CD4-positive, alpha-beta T cell (primary cell): ENCODE data around the gene EYA2. TPM values are rescaled to one million over a fixed set of nuclear protein-coding genes. Genes with fewer than 3 reads are reported as not detected.

Source experiments
- ATAC-seq: fragments of 200-7000 bp; cut with Tn5 transposase; one replicate; pipeline ENCODE4 v1.10.0; 2022; ENCODE audit warnings: mild to moderate bottlenecking; ENCODE audit not compliant: poor library complexity
- CTCF ChIA-PET: fragments of 350-600 bp; sonication (Branson Sonifier 250); formaldehyde crosslinking; loops from one replicate; lab custom pipeline; 2021; ENCODE audit warnings: antibody characterized with exemption, inconsistent platforms; lab: Charles Lee
- POLR2A ChIA-PET: fragments of 350-600 bp; sonication (Branson Sonifier 250); formaldehyde crosslinking; loops from one replicate; lab custom pipeline; 2021; ENCODE audit warnings: antibody characterized with exemption, inconsistent platforms; lab: Charles Lee
- DNase-seq, 14 experiments: peaks; one replicate each; pipeline ENCODE4 v3.0.0-alpha.2; 2013 to 2020; ENCODE audit warnings: mixed read lengths in 2 of 14
- H3K27ac ChIP-seq, 2 donors: one replicate each; pipeline versions ENCODE4 v1.5.1 to v1.7.0; 2013; ENCODE audit warnings: low read length in 2 of 2, low read depth in 1 of 2, mild to moderate bottlenecking in 1 of 2
- H3K27me3 ChIP-seq, 2 experiments: 1 replicate in 1 of 2; 2 replicates in 1 of 2; pipeline versions ENCODE4 v1.6.1 to v1.7.0; 2013; ENCODE audit warnings: low read length in 2 of 2, control low read depth in 1 of 2, mild to moderate bottlenecking in 1 of 2, moderate library complexity in 1 of 2; ENCODE audit not compliant: insufficient read depth in 2 of 2, control insufficient read depth in 1 of 2
- H3K36me3 ChIP-seq: one replicate; pipeline ENCODE4 v1.6.1; 2013; ENCODE audit warnings: low read length, control low read depth; ENCODE audit not compliant: insufficient read depth
- H3K4me1 ChIP-seq: one replicate; pipeline ENCODE4 v1.6.1; 2013; ENCODE audit warnings: low read length, control low read depth; ENCODE audit not compliant: insufficient read depth
- H3K4me3 ChIP-seq: one replicate; pipeline ENCODE4 v1.5.1; 2013; ENCODE audit warnings: mild to moderate bottlenecking, low read length, moderate library complexity
- H3K9me3 ChIP-seq, 2 experiments: 1 replicate in 1 of 2; 2 replicates in 1 of 2; pipeline versions ENCODE4 v1.6.1 to v1.7.0; 2013; ENCODE audit warnings: low read length in 2 of 2, mild to moderate bottlenecking in 2 of 2, control low read depth in 1 of 2, moderate library complexity in 1 of 2; ENCODE audit not compliant: control insufficient read depth in 1 of 2, insufficient read depth in 1 of 2
- H3K27ac Mint-ChIP-seq: one replicate; pipeline ENCODE4 v1.8.0; 2020; ENCODE audit warnings: mixed read lengths
- H3K27me3 Mint-ChIP-seq: one replicate; pipeline ENCODE4 v1.8.0; 2021; ENCODE audit warnings: mixed read lengths
- H3K36me3 Mint-ChIP-seq: one replicate; pipeline ENCODE4 v1.8.0; 2021; ENCODE audit warnings: low read depth, mixed read lengths
- H3K4me1 Mint-ChIP-seq: one replicate; pipeline ENCODE4 v1.8.0; 2021; ENCODE audit warnings: low read depth, mixed read lengths
- H3K4me3 Mint-ChIP-seq: one replicate; pipeline ENCODE4 v1.8.0; 2020; ENCODE audit warnings: mild to moderate bottlenecking, mixed read lengths
- H3K9me3 Mint-ChIP-seq: one replicate; pipeline ENCODE4 v1.8.0; 2020; ENCODE audit warnings: mixed read lengths
- CTCF ChIP-seq: fragments of 200-600 bp; IDR thresholded peaks from one replicate; pipeline ENCODE4 v1.8.0; 2022; ENCODE audit warnings: antibody characterized with exemption, mild to moderate bottlenecking
- intact Hi-C, 2 experiments: fragments of 100-400 bp; cut with DNase I in 1 of 2; cut with micrococcal nuclease in 1 of 2; formaldehyde crosslinking; loops; one replicate each; pipeline versions ENCODE4 v1.15.1 to v1.9.0; 2023 to 2025; cut with DNase I, micrococcal nuclease
- total RNA-seq, 174 experiments: library from RNA in 2 of 174; stranded (reverse) in 2 of 174; gene quantifications; one replicate each; pipeline ENCODE4 v1.2.3 and lab custom pipeline; 2021 to 2026

The EYA2 gene
- total RNA-seq, 2 experiments from 2014 or later: not detected

- Histone ChIP-seq H3K9me3 (peaks cover 0 to 11% of the 10 kb centered on the region in 2 experiments), H3K27ac (no peak overlapping the region), H3K4me3 (no peak overlapping the region), H3K36me3 (no peaks in the 10 kb centered on the region), H3K4me1 (no peaks in the 10 kb centered on the region), H3K27me3 (peaks cover 3 to 7% of the 10 kb centered on the region in 2 experiments)
- Mint-ChIP-seq H3K36me3 (no peaks in the 10 kb centered on the region), H3K27me3 (peaks cover 33% of the 10 kb centered on the region), H3K4me1 (no peaks in the 10 kb centered on the region), H3K9me3 (no peaks in the 10 kb centered on the region), H3K4me3 (no peak overlapping the region), H3K27ac (no peak overlapping the region)
- DNase-seq (no peak), ATAC-seq (no peak)
- intact Hi-C loops: no loop called here
- no peak for TF ChIP-seq CTCF
- ChIA-PET CTCF (interaction anchor here (0.7 kb wide), 1 partner anchor 10 kb away, joined by 7 read pairs; no protein-coding TSS in a partner anchor), POLR2A (no interaction called here)
Observed at GRCh38 chr20:47118206-47118605, 223.6 kb downstream of the EYA2 start.

- H3K4me3 Mint-ChIP-seq: no peak overlapping the region
- ATAC-seq (no peak), DNase-seq (peak in 1 of 14 experiments; percentile 19)
- ChIA-PET CTCF (no interaction called here), POLR2A (no interaction called here)
- Histone ChIP-seq H3K4me1 (no peaks in the 10 kb centered on the region), H3K9me3 (peaks cover 0 to 11% of the 10 kb centered on the region in 2 experiments), H3K36me3 (no peaks in the 10 kb centered on the region), H3K4me3 (no peak overlapping the region), H3K27ac (no peak overlapping the region), H3K27me3 (peaks cover 3 to 7% of the 10 kb centered on the region in 2 experiments)
- intact Hi-C loops: no loop called here
- H3K27me3 Mint-ChIP-seq: peaks cover 33% of the 10 kb centered on the region
- H3K9me3 Mint-ChIP-seq: no peaks in the 10 kb centered on the region
- no peak for TF ChIP-seq CTCF
- H3K4me1 Mint-ChIP-seq: no peaks in the 10 kb centered on the region
- no peak overlapping the region for H3K27ac Mint-ChIP-seq
- H3K36me3 Mint-ChIP-seq: no peaks in the 10 kb centered on the region
Observed at GRCh38 chr20:47118641-47119040, 224.0 kb downstream of the EYA2 start.

GRCh38 chr20:47120346-47120936 lies 225.8 kb downstream of the EYA2 start:
- H3K27me3 Mint-ChIP-seq: peaks cover 32% of the 10 kb centered on the region
- H3K4me3 Mint-ChIP-seq: no peak overlapping the region
- DNase-seq: no peak
- Histone ChIP-seq H3K27ac (no peak overlapping the region), H3K9me3 (peaks cover 0 to 4% of the 10 kb centered on the region in 2 experiments), H3K4me1 (no peaks in the 10 kb centered on the region), H3K27me3 (peaks cover 4 to 7% of the 10 kb centered on the region in 2 experiments), H3K36me3 (no peaks in the 10 kb centered on the region), H3K4me3 (no peak overlapping the region)
- no peak overlapping the region for H3K27ac Mint-ChIP-seq
- no peaks in the 10 kb centered on the region for H3K9me3 Mint-ChIP-seq
- ChIA-PET POLR2A (no interaction called here), CTCF (no interaction called here)
- ATAC-seq: no peak
- no peaks in the 10 kb centered on the region for H3K36me3 Mint-ChIP-seq
- no peak for TF ChIP-seq CTCF
- no peaks in the 10 kb centered on the region for H3K4me1 Mint-ChIP-seq
- intact Hi-C loops: no loop called here
